GM19438 (cell line): ENCODE measurements around the gene SLC22A17.

Experiments used
- ATAC-seq: cut with Tn5 transposase; IDR thresholded peaks from one replicate; pipeline ENCODE4 v1.9.1; 2021; ENCODE audit warnings: low read depth; ENCODE audit not compliant: unreplicated experiment

SLC22A17 gene

DNA sequence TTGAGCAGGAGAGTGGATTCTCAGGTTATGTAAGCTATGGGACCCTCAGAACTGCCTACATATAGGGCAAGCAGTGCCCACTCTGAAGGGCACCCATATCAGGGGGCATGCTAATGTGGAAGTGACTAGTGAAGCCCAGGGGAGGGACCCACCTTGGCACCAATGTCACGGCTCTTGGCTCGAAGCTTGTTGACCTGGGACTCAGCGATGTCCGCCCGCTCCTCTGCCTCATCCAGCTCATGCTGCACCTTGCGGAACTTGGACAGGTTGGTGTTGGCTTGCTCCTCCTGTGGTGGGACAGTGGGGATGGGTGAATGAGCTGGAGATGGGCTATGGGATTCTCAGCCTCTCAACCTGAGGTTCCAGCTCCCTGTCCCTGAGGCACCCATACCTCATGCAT, 29.6 kb upstream of the SLC22A17 start:
- ATAC-seq: no peak

GRCh38 chr14:23381871-23382270, 29.2 kb upstream of the SLC22A17 start:
- no peak for ATAC-seq

GRCh38 chr14:23380976-23381375, 28.3 kb upstream of the SLC22A17 start:
- ATAC-seq: no peak

GRCh38 chr14:23380197-23380914, 27.7 kb upstream of the SLC22A17 start:
- no peak for ATAC-seq

DNA sequence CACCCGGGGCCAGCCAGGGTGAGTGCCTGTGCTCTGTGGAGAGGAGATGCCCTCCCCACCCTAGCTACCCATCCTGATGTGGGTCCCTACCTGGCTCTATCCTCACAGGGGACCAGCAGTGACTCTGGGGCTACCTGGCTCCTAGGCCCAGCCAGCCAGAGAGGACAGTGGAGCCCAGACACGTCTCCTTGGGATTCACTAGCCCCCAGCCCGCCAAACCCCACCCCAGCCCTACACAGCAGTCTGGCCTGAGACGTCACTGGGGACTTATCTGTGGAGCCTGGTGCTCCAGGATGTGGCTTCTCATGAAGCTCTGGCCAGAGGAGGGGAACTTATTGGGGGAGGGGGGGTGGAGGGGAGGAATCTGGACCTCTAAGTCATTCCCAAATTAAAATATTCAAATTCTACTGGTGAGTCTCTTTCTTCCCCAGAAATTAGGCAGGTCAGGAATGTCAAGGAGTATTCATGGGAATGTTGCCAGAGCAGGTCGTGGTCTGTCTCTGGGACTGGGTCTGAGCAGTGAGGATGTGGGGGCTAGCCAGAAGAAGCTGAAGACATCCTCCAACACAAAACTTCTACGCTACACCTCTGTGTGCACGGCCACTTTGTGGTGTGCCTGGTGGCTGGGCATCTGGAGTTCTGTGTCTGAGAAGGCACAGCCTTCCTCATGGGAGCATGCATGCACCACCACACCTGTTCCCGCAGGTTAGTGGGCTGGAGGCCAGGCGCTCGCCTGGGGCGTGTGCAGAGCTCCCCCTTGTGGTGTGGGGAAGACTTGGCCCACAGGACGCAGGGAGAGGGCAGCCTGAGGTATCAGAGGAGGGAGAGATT, 26.9 kb upstream of the SLC22A17 start:
- ATAC-seq: no peak

GRCh38 chr14:23378612-23379220, 26.0 kb upstream of the SLC22A17 start:
- ATAC-seq: no peak

DNA sequence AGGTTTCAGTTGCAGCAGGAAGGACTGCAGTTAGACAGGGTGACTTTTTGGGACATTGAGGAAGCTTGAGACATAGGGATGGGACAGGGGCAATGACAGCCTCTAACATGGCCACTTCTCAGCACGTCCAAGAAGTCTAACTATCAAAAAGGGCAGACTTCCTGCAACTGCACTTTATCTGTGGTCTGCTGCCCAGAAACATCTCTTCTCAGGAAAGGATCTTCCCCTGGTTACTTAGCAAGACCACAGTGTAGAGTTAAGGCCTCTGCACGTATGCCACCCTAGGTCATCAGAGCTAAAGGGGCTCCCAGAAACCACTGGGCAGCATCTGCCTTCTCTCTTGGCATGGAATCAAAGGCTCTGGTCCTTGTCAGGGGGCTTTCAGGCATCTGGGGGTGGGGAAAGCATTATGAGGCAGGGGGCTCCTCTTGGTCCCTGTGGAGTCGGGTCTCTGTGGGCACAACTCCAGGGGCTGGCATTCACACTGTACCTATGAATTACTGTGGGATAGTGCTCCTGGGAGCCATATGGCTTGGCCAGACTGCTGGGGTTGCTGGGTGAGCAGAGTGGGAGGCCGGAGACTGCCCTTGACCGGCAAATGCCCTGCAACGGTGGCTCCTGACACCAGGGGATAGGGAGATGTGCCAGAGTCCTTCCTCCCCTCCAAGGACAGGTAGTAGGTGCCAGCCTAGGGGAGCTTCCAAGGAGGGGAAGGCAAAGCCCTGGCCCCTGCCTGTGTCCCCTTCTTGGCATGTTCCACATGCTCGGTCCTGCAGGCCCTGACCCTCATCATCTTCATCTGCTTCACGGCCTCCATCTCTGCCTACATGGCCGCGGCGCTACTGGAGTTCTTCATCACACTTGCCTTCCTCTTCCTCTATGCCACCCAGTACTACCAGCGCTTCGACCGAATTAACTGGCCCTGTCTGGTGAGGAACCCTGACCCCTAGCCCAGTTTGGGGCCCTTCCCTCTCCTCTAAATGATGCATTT, 25.2 kb upstream of the SLC22A17 start:
- ATAC-seq: no peak

- ATAC-seq: no peak
Measured at GRCh38 chr14:23377198-23377550, 24.5 kb upstream of the SLC22A17 start.

- no peak for ATAC-seq
Measured at GRCh38 chr14:23376482-23377197, 24.0 kb upstream of the SLC22A17 start, which contains the start of gene CMTM5. Gene CMTM5 (plus strand): TSS chr14:23377046. CDS start chr14:23377252, 206 bp downstream.

- ATAC-seq: no peak
Measured at GRCh38 chr14:23375527-23376251, 23.0 kb upstream of the SLC22A17 start.

DNA sequence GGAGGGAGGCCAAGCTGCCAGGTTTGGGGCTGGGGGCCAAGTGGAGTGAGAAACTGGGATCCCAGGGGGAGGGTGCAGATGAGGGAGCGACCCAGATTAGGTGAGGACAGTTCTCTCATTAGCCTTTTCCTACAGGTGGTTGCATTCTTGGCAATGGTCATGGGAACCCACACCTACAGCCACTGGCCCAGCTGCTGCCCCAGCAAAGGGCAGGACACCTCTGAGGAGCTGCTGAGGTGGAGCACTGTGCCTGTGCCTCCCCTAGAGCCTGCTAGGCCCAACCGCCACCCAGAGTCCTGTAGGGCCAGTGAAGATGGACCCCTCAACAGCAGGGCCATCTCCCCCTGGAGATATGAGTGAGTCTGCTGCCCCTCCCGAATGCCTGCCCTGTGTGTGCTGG, 20.4 kb upstream of the SLC22A17 start:
- no peak for ATAC-seq

DNA sequence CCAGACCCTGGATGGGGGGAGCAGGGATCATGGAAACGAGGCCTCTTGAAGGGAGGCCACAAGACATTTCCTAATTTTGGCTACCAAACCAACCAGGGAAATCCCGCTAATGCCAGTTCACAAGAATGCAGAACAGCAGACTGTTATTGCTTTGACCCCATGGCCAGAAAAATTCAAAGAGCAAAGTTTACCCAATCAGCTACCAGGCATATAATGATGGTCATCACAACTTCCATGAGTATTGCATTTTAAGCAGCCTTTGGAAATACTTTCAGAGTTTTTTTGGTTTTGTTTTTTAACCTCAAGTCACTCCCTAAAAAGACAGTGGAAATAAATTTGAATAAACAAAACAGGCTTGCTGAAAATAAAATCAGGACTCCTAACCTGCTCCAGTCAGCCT, 19.8 kb upstream of the SLC22A17 start, which contains the start of gene IL25:
IL25 (plus strand) TSS at position 301 of the 400 bp plus-strand sequence.
- ATAC-seq: no peak

DNA sequence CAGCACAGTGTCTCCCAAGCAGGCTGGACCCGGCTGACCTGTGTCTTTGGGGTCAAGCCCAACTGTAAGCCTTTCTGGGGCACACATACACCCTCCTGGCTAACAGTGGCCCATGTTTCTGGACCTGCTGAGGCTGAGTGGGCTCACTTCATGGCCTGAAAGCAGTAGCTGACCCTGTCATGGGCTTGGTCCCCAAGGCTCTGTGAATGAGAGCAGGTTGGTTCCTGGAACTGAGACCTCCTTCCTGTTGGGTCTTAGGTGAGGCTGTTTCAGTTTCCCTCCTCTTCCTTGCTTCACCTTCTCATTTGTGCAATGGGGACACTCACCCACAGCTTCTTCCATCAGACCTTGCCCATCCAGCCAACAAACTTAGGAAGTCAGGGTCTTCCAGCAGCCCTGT, 19.2 kb upstream of the SLC22A17 start:
- ATAC-seq: no peak

GRCh38 chr14:23370221-23370620, 17.5 kb upstream of the SLC22A17 start:
- no peak for ATAC-seq

- no peak for ATAC-seq
Measured at GRCh38 chr14:23366426-23366921, 13.8 kb upstream of the SLC22A17 start.

- ATAC-seq: no peak
Measured at GRCh38 chr14:23365732-23366425, 13.2 kb upstream of the SLC22A17 start.

GRCh38 chr14:23365036-23365731, 12.5 kb upstream of the SLC22A17 start, which contains the start of gene EFS:
Gene EFS (minus strand): TSS chr14:23365172. CDS start chr14:23365025, 147 bp downstream.
- no peak for ATAC-seq
